H9 (cell line): ENCODE results near the gene GPR183. TPM values are rescaled to one million over a fixed set of nuclear protein-coding genes. Genes with fewer than 3 reads are reported as not detected.

Experiments used
- DNase-seq: peaks from one replicate; pipeline ENCODE4 v3.0.0-alpha.2; 2017
- H2AFZ ChIP-seq: one replicate; pipeline ENCODE4 v1.6.1; 2013; ENCODE audit warnings: mild to moderate bottlenecking, low read length, control low read depth, moderate library complexity
- H2AK5ac ChIP-seq: 2 replicates; pipeline ENCODE4 v1.6.1; 2013; ENCODE audit warnings: low read length, control low read depth, mixed read lengths; ENCODE audit not compliant: insufficient read length
- H2BK120ac ChIP-seq: one replicate; pipeline ENCODE4 v1.6.1; 2013; ENCODE audit warnings: low read depth, mild to moderate bottlenecking, low read length, control low read depth, inconsistent platforms; ENCODE audit not compliant: poor library complexity, severe bottlenecking
- H2BK12ac ChIP-seq: 2 replicates; pipeline ENCODE4 v1.6.1; 2013; ENCODE audit warnings: low read length, control low read depth, mixed read lengths, low read depth; ENCODE audit not compliant: insufficient read length
- H2BK15ac ChIP-seq: 2 replicates; pipeline ENCODE4 v1.6.1; 2013; ENCODE audit warnings: low read depth, low read length, control low read depth
- H2BK20ac ChIP-seq: one replicate; pipeline ENCODE4 v1.6.1; 2013; ENCODE audit warnings: low read depth, mild to moderate bottlenecking, low read length, control low read depth, inconsistent platforms; ENCODE audit not compliant: poor library complexity, severe bottlenecking
- H2BK5ac ChIP-seq: 2 replicates; pipeline ENCODE4 v1.6.1; 2013; ENCODE audit warnings: low read length, control low read depth, mixed read lengths; ENCODE audit not compliant: insufficient read length
- H3K14ac ChIP-seq: 2 replicates; pipeline ENCODE4 v1.6.1; 2013; ENCODE audit warnings: low read length, control low read depth; ENCODE audit not compliant: insufficient read depth
- H3K18ac ChIP-seq: 2 replicates; pipeline ENCODE4 v1.6.1; 2013; ENCODE audit warnings: low read depth, mild to moderate bottlenecking, mixed read lengths, low read length, control low read depth; ENCODE audit not compliant: insufficient read length
- H3K23ac ChIP-seq: 2 replicates; pipeline ENCODE4 v1.6.1; 2013; ENCODE audit warnings: low read length, control low read depth, mixed read lengths, low read depth; ENCODE audit not compliant: insufficient read length
- H3K23me2 ChIP-seq: 2 replicates; pipeline ENCODE4 v1.6.1; 2013; ENCODE audit warnings: low read depth, mild to moderate bottlenecking, mixed read lengths, low read length, control low read depth; ENCODE audit not compliant: insufficient read length, poor library complexity, severe bottlenecking
- H3K27ac ChIP-seq: 2 replicates; pipeline ENCODE4 v1.5.1; 2013; ENCODE audit warnings: low read length, control low read depth, mixed read lengths, low read depth; ENCODE audit not compliant: insufficient read length
- H3K27me3 ChIP-seq: 2 replicates; pipeline ENCODE4 v1.6.1; 2013; ENCODE audit warnings: low read length, control low read depth, inconsistent platforms; ENCODE audit not compliant: insufficient read depth
- H3K4ac ChIP-seq: 2 replicates; pipeline ENCODE4 v1.6.1; 2013; ENCODE audit warnings: low read depth, mild to moderate bottlenecking, control low read depth, inconsistent platforms, low read length, moderate library complexity
- H3K4me1 ChIP-seq: 2 replicates; pipeline ENCODE4 v1.6.1; 2013; ENCODE audit warnings: low read length, control low read depth, inconsistent platforms; ENCODE audit not compliant: insufficient read depth
- H3K4me2 ChIP-seq: 2 replicates; pipeline ENCODE4 v1.6.1; 2013; ENCODE audit warnings: low read length, control low read depth, mixed read lengths; ENCODE audit not compliant: insufficient read length, insufficient read depth
- H3K56ac ChIP-seq: 2 replicates; pipeline ENCODE4 v1.6.1; 2013; ENCODE audit warnings: low read depth, mild to moderate bottlenecking, mixed read lengths, low read length, control low read depth; ENCODE audit not compliant: insufficient read length
- H3K79me1 ChIP-seq: 2 replicates; pipeline ENCODE4 v1.6.1; 2013; ENCODE audit warnings: low read depth, mild to moderate bottlenecking, moderate library complexity, low read length, control low read depth, inconsistent platforms; ENCODE audit not compliant: insufficient read depth, poor library complexity, severe bottlenecking
- H3K79me2 ChIP-seq: 2 replicates; pipeline ENCODE4 v1.6.1; 2013; ENCODE audit warnings: low read length, control low read depth, inconsistent platforms; ENCODE audit not compliant: insufficient read depth
- H3K9ac ChIP-seq: 2 replicates; pipeline ENCODE4 v1.6.1; 2013; ENCODE audit warnings: low read length, control low read depth, mixed read lengths; ENCODE audit not compliant: insufficient read length; ENCODE audit errors: extremely low read depth
- H3K9me3 ChIP-seq: one replicate; pipeline ENCODE4 v1.6.1; 2013; ENCODE audit warnings: low read depth, low read length, inconsistent platforms; ENCODE audit not compliant: control insufficient read depth
- H3T11ph ChIP-seq: one replicate; pipeline ENCODE4 v1.6.1; 2013; ENCODE audit warnings: mild to moderate bottlenecking, low read length, control low read depth, inconsistent platforms
- H4K20me1 ChIP-seq: one replicate; pipeline ENCODE4 v1.6.1; 2013; ENCODE audit not compliant: control insufficient read depth, insufficient read length, insufficient read depth
- H4K5ac ChIP-seq: 2 replicates; pipeline ENCODE4 v1.6.1; 2013; ENCODE audit warnings: low read depth, mild to moderate bottlenecking, mixed read lengths, low read length, control low read depth; ENCODE audit not compliant: insufficient read length
- H4K8ac ChIP-seq: replicated peaks from 2 replicates; pipeline ENCODE4 v1.6.1; 2013; ENCODE audit warnings: low read length, control low read depth, mixed read lengths, low read depth; ENCODE audit not compliant: insufficient read length
- H4K91ac ChIP-seq: 2 replicates; pipeline ENCODE4 v1.6.1; 2013; ENCODE audit warnings: low read depth, mild to moderate bottlenecking, moderate library complexity, mixed read lengths, low read length, control low read depth; ENCODE audit not compliant: insufficient read length
- H3K27ac Mint-ChIP-seq, 3 experiments: 2 replicates in 2 of 3; 3 replicates in 1 of 3; pipeline ENCODE4 v1.8.0; 2020 to 2021; ENCODE audit warnings: mixed read lengths in 3 of 3, mild to moderate bottlenecking in 1 of 3, moderate library complexity in 1 of 3
- H3K27me3 Mint-ChIP-seq: 2 replicates; pipeline ENCODE4 v1.8.0; 2021; ENCODE audit warnings: low read depth, mild to moderate bottlenecking, moderate library complexity, mixed read lengths
- H3K36me3 Mint-ChIP-seq, 3 experiments: 2 replicates in 2 of 3; 3 replicates in 1 of 3; pipeline ENCODE4 v1.8.0; 2020 to 2021; ENCODE audit warnings: low read depth in 3 of 3, mixed read lengths in 3 of 3; ENCODE audit not compliant: insufficient read depth in 1 of 3
- H3K4me1 Mint-ChIP-seq, 2 experiments: 2 replicates each; pipeline ENCODE4 v1.8.0; 2020; ENCODE audit warnings: mixed read lengths in 2 of 2
- H3K4me3 Mint-ChIP-seq, 2 experiments: 2 replicates in 1 of 2; 3 replicates in 1 of 2; pipeline ENCODE4 v1.8.0; 2020 to 2021; ENCODE audit warnings: mild to moderate bottlenecking in 2 of 2, mixed read lengths in 2 of 2, moderate library complexity in 1 of 2
- H3K9me3 Mint-ChIP-seq, 2 experiments: 2 replicates in 1 of 2; 3 replicates in 1 of 2; pipeline ENCODE4 v1.8.0; 2020; ENCODE audit warnings: mild to moderate bottlenecking in 2 of 2, mixed read lengths in 2 of 2, moderate library complexity in 1 of 2
- WGBS: extraction: QIAGEN DNeasy Blood & Tissue Kit; methylation state at CpG from one replicate; pipeline ENCODE4 v1.1.7; 2013; ENCODE audit warnings: missing lambda C conversion rate, low lambda C conversion rate, mixed read lengths; ENCODE audit not compliant: insufficient read length; ENCODE audit errors: extremely low coverage; 5-methylcytosine and 5-hydroxymethylcytosine counted together
- total RNA-seq: library from RNA; stranded (reverse); gene quantifications from 2 replicates; pipeline ENCODE4 v1.2.1, GENCODE V29; 2021
- TF ChIP-seq, protein P1 (sequence below): fragments of 200-600 bp; sonication (generic); conservative IDR thresholded peaks from 3 replicates; pipeline ENCODE4 v1.8.0; 2021; ENCODE audit warnings: antibody characterized with exemption, mild to moderate bottlenecking

Gene GPR183
- total RNA-seq, 1 experiment from 2014 or later: not detected

DNA sequence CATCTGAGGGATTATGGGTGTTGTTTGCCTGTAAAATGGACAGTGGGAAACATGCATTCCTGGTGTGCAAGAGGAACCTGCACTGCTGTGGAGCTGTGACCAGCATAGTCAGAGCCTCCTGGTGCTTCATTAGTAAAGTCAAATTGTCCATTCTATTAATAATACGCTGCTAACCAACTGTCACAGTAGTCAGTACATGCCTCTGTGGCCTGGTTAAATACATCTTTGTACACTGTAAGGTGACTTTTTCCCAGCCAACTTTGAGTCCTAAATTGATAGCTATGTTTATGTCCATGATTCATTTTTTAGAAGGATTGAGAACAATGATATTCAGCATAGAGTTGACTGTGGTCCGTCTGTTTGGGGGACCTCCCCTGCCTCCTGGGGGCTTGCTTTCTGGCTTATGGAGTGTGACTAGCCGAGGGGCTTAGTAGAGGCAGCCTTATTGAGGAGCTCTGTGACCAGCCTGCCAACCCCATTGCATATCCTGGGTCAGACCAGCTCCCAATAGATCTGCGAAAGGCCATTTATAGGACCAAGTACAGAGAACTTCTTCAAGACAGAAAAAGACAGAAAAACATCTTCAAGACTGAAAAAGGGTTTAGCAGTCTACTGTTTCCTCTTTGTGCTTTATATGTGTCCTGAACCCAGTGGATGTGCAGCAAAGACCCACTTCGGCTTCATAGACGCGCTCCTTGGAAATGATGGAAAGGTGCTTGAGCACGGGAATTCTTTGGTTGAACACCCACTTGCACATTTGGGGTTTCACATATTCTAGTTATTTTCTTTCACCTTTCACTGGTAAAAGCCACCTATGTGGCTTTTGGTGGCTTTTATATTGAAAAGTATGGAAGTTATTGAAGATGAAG lies 4.3 kb downstream of the GPR183 start:
- H3K36me3 Mint-ChIP-seq: no peaks in the 10 kb centered on the region

More for the DNA sequence above, 4.3 kb downstream of the GPR183 start:
- no peak overlapping the region for H2BK20ac ChIP-seq
- TF ChIP-seq, protein P1, sequence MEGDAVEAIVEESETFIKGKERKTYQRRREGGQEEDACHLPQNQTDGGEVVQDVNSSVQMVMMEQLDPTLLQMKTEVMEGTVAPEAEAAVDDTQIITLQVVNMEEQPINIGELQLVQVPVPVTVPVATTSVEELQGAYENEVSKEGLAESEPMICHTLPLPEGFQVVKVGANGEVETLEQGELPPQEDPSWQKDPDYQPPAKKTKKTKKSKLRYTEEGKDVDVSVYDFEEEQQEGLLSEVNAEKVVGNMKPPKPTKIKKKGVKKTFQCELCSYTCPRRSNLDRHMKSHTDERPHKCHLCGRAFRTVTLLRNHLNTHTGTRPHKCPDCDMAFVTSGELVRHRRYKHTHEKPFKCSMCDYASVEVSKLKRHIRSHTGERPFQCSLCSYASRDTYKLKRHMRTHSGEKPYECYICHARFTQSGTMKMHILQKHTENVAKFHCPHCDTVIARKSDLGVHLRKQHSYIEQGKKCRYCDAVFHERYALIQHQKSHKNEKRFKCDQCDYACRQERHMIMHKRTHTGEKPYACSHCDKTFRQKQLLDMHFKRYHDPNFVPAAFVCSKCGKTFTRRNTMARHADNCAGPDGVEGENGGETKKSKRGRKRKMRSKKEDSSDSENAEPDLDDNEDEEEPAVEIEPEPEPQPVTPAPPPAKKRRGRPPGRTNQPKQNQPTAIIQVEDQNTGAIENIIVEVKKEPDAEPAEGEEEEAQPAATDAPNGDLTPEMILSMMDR: no peak
- H3K23me2 ChIP-seq: no peaks in the 10 kb centered on the region
- no peaks in the 10 kb centered on the region; the same call in 1 of the 2 replicates for H3K4me1 ChIP-seq
- H3K27ac Mint-ChIP-seq: peak overlapping the region in 2 of 3 experiments; percentile 39 to 87; a peak in 1 of 7 replicates
- H2BK5ac ChIP-seq: no peak overlapping the region
- H4K5ac ChIP-seq: no peak overlapping the region
- no peak overlapping the region for H3K14ac ChIP-seq
- no peak for DNase-seq
- peaks cover 7 to 17% of the 10 kb centered on the region in 2 experiments; a peak in 3 of 4 replicates for H3K4me1 Mint-ChIP-seq
- no peak overlapping the region for H3K9ac ChIP-seq
- no peak overlapping the region for H3T11ph ChIP-seq
- no peak overlapping the region for H2BK12ac ChIP-seq
- H3K79me2 ChIP-seq: 0 out of 2 replicates have a peak, but pooled peaks cover 2% of the 10 kb centered on the region
- H3K56ac ChIP-seq: no peak overlapping the region
- no CpG with 5 or more reads among the region's 8 CpGs for whole genome bisulfite sequencing
- H3K18ac ChIP-seq: no peak overlapping the region
- H3K27ac ChIP-seq: no peak overlapping the region
- H3K79me1 ChIP-seq: no peaks in the 10 kb centered on the region
- no peak overlapping the region for H2BK120ac ChIP-seq
- no peak overlapping the region for H3K4ac ChIP-seq
- no peak overlapping the region for H4K8ac ChIP-seq
- H3K4me2 ChIP-seq: no peak overlapping the region
- H3K27me3 ChIP-seq: no peaks in the 10 kb centered on the region
- H3K4me3 Mint-ChIP-seq: no peak overlapping the region
- H2AK5ac ChIP-seq: no peak overlapping the region
- H4K20me1 ChIP-seq: no peaks in the 10 kb centered on the region
- H2AFZ ChIP-seq: no peak overlapping the region
- H4K91ac ChIP-seq: no peak overlapping the region
- no peaks in the 10 kb centered on the region; the same call in 1 of the 2 replicates for H3K27me3 Mint-ChIP-seq
- H2BK15ac ChIP-seq: no peak overlapping the region
- no peak overlapping the region for H3K23ac ChIP-seq
- H3K9me3 ChIP-seq: no peaks in the 10 kb centered on the region
- no peaks in the 10 kb centered on the region for H3K9me3 Mint-ChIP-seq
